Fibroblast of the aortic adventitia (primary cell): ENCODE data around the gene GPC5. TPM values are rescaled to one million over a fixed set of nuclear protein-coding genes. Genes with fewer than 3 reads are reported as not detected.

ENCODE experiments used
- DNase-seq: peaks from one replicate; pipeline ENCODE4 v3.0.0-alpha.2; 2010; ENCODE audit warnings: low read depth
- H3K4me3 ChIP-seq: 2 replicates; pipeline ENCODE4 v1.5.1; 2011; ENCODE audit warnings: low read depth, mild to moderate bottlenecking, control low read depth, low read length, moderate library complexity
- total RNA-seq: library from RNA; depleted of rRNA; stranded (reverse); fragments of >200 nt; gene quantifications from 2 replicates; pipeline ENCODE4 v1.2.3, GENCODE V29; 2012; ENCODE audit warnings: low replicate concordance
- TF ChIP-seq, protein P1 (sequence below): IDR thresholded peaks from 2 replicates; pipeline ENCODE4 v1.5.1; 2011; ENCODE audit warnings: mild to moderate bottlenecking, low read length, control low read depth, inconsistent platforms; ENCODE audit not compliant: insufficient read depth

Gene GPC5
- total RNA-seq, 1 donor, result 0.18 TPM

DNA sequence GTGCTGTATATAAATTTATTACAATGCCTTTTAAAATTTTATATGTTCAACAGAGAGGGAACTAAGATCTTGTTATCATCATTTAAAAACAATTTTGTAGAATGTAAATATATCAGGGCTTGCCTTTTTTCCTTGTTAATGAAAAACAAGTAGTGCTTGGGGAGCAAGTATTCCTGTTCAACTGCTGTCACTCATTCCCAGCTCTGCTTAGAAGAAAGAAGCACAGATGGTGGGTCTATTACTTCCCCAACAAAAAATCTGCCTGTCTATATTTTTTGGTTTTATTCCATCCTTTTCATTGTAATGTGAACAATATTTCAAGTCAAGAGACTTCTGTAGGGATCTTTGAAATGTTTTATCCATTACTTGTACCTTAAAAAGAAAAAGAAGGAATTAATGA is 503.9 kb downstream of the GPC5 start:
- H3K4me3 ChIP-seq, result no peak overlapping the region
- no peak for DNase-seq
- TF ChIP-seq, protein P1, sequence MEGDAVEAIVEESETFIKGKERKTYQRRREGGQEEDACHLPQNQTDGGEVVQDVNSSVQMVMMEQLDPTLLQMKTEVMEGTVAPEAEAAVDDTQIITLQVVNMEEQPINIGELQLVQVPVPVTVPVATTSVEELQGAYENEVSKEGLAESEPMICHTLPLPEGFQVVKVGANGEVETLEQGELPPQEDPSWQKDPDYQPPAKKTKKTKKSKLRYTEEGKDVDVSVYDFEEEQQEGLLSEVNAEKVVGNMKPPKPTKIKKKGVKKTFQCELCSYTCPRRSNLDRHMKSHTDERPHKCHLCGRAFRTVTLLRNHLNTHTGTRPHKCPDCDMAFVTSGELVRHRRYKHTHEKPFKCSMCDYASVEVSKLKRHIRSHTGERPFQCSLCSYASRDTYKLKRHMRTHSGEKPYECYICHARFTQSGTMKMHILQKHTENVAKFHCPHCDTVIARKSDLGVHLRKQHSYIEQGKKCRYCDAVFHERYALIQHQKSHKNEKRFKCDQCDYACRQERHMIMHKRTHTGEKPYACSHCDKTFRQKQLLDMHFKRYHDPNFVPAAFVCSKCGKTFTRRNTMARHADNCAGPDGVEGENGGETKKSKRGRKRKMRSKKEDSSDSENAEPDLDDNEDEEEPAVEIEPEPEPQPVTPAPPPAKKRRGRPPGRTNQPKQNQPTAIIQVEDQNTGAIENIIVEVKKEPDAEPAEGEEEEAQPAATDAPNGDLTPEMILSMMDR, result no peak

DNA sequence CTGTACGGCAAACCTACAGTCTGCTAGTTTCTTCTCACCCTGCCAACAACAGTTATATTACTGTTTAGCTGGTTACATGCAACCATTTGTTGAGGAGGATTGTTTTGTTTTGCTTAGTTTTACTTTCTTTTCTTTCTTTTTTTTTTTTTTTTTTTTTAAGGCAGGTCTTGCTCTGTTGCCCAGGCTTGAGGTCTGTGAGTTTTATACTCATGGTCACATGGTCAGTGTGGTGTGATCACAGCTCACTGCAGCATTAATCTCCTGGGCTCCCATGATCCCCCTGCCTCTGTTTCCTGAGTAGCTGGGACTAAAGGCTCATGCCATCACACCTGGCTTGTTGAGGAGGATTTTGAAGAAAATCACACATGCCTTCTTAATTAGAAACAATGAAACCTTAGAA is 505.6 kb downstream of the GPC5 start:
- no peak overlapping the region for H3K4me3 ChIP-seq
- TF ChIP-seq, protein P1, result no peak
- no peak for DNase-seq

DNA sequence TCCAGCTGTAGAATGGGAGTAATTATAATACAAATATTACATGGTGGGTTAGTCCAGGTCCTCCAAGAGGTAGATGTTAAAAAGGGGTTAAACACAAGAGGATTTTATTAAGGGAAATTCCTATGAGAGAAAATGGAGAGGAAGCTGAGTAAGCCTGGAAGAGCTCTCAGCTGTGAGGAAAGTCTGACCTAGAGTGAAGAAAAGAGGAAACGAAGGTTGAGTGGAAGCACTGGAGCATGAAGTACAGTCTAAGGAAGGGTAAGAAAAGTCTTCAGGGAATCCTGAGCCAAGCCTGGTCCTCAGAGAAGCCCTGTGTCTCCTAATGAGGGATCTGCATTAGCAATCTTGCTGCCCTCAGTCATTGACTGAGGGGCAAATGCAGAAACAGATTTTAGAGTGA is 506.2 kb downstream of the GPC5 start:
- no peak for DNase-seq
- TF ChIP-seq, protein P1, result no peak
- H3K4me3 ChIP-seq, result no peak overlapping the region

DNA sequence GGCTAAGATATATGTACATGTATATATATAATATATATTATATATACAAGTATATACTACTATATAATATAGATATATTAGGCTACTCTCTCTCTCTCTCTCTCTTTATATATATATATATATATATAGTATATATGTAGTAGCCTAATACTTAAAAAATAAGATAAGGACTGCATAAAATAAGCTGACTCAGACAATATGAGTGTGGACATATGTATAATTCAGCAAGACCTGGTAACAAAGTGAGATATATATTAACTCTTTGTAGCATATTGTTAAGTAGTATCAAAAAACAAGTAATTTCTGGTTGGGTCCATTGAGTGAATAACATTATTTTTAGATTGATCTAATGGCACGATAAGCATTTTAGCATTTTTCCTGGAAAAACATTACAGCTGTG is 509.0 kb downstream of the GPC5 start:
- DNase-seq, result no peak
- TF ChIP-seq, protein P1, result no peak
- H3K4me3 ChIP-seq, result no peak overlapping the region

DNA sequence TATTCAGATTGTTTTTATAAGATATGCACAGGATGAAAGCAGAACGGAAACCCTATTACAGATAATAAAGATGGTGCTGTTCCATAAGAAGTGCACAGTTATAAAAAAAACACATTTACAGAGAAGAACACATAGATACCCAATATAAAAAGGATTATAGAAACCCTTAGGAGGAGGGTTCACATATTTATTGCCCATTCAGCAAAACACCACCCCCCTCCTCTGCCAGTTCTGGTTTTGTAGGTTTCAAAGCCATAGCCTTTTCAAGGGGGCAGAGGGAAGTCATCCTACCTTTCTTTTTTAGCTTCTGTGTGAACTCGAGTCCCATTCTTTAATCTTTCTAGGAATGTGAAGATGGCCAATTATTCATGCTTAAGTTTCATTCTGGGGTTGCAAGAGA is 511.2 kb downstream of the GPC5 start:
- H3K4me3 ChIP-seq, result no peak overlapping the region
- DNase-seq, result no peak
- TF ChIP-seq, protein P1, result no peak

DNA sequence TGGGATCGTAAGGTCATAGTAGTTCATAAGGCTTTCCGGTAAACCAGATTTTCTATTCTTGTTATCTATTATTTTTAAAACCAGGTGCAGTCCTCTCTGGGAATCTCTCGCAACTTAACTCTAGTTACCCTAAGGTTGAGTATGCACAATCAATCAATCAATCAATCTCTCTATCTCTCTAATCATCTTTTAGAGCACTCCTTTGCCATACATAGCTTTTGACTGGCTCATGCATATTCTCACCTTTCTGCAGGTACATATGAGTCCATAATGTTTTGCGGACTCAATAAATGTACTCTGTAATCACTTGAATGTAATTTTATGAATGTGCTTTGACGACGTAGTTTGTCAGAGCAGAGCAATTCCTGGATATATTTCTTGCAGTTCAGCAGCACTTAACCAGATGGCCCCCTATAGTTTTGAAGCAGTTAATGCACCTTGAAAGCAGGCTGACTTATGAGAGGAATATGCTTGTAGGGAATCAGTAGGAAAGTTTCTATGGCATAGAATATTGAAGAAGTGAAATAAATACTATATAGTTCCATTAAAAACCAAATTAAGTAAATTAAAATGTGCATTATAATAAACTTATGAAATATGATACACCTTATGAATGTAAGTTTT is 524.7 kb downstream of the GPC5 start:
- no peak for DNase-seq
- H3K4me3 ChIP-seq, result no peak overlapping the region
- TF ChIP-seq, protein P1, result no peak

DNA sequence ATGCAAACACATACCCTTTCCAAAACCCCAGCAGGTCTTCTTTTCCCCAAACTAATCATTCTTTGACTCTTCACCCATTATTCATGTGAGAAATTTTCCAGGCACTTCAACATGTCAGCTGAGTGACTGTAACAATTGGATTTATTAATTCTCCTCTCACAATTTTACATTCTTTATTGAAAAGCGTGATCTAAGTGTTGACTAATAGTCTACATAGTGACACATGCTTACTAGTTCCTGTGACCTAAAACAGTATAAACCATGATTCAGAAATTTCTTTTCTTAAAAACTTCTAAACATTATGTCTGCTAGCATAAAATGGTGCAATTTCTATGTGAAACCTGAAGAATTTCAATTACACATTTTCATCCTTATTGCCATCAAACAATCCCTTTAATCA is 532.3 kb downstream of the GPC5 start:
- TF ChIP-seq, protein P1, result no peak
- no peak overlapping the region for H3K4me3 ChIP-seq
- DNase-seq, result no peak
